Vagina (tissue), 2 donors: ENCODE data around the gene WDR91. TPM values are rescaled to one million over a fixed set of nuclear protein-coding genes. Genes with fewer than 3 reads are reported as not detected.
A peak's percentile ranks its signal among the peaks of the same experiment; 100 is the strongest.

Source experiments
- DNase-seq, 2 donors: peaks; one replicate each; pipeline ENCODE4 v3.0.0-alpha.2; 2017; ENCODE audit errors: extremely low spot score in 2 of 2
- H3K27ac ChIP-seq: fragments of 200-600 bp; sonication (generic); one replicate; pipeline ENCODE4 v1.5.1; 2019
- H3K27me3 ChIP-seq: fragments of 200-600 bp; sonication (generic); one replicate; pipeline ENCODE4 v1.5.1; 2019
- H3K36me3 ChIP-seq, 2 donors: fragments of 200-600 bp; sonication (generic); one replicate each; pipeline ENCODE4 v1.5.1; 2017 to 2019
- H3K4me1 ChIP-seq: fragments of 200-600 bp; sonication (generic); one replicate; pipeline ENCODE4 v1.5.1; 2019
- H3K4me3 ChIP-seq, 2 donors: fragments of 200-600 bp; sonication (generic); 1 replicate in 1 of 2; 2 replicates in 1 of 2; pipeline ENCODE4 v1.5.1; 2016 to 2019
- H3K9me3 ChIP-seq: fragments of 200-600 bp; sonication (generic); one replicate; pipeline ENCODE4 v1.5.1; 2019
- CTCF ChIP-seq, 3 experiments: fragments of 450-650 bp in 2 of 3; fragments of 200-600 bp in 1 of 3; sonication (generic) in 1 of 3; IDR thresholded peaks; one replicate each; pipeline ENCODE4 v1.5.1; 2017 to 2019; ENCODE audit warnings: antibody characterized with exemption in 3 of 3, mild to moderate bottlenecking in 2 of 3, moderate library complexity in 2 of 3
- POLR2A ChIP-seq, 2 donors: fragments of 450-650 bp; IDR thresholded peaks; one replicate each; pipeline ENCODE4 v1.6.1; 2017; ENCODE audit warnings: antibody characterized with exemption in 2 of 2, mild to moderate bottlenecking in 2 of 2, moderate library complexity in 2 of 2
- POLR2AphosphoS5 ChIP-seq, 2 donors: sonication (generic); formaldehyde crosslinking; IDR thresholded peaks; one replicate each; pipeline ENCODE4 v1.9.0; 2017; ENCODE audit warnings: antibody characterized with exemption in 2 of 2, mild to moderate bottlenecking in 2 of 2, low read depth in 1 of 2; ENCODE audit not compliant: insufficient read depth in 1 of 2
- intact Hi-C: fragments of 100-400 bp; cut with DNase I; formaldehyde crosslinking; loops from one replicate; pipeline ENCODE4 v1.15.1; 2023
- total RNA-seq: library from RNA; depleted of rRNA; stranded (reverse); fragments of >200 nt; gene quantifications from one replicate; pipeline ENCODE4 v1.2.3, GENCODE V29; 2016

Gene WDR91
- total RNA-seq, 1 donor from 2014 or later, result 31.2 TPM

- H3K27me3 ChIP-seq, result no peaks in the 10 kb centered on the region
- intact Hi-C loops, result no loop called here
- peaks cover 0 to 6% of the 10 kb centered on the region in 2 donors for H3K36me3 ChIP-seq
- DNase-seq, result no peak
- peaks cover 37% of the 10 kb centered on the region for H3K4me1 ChIP-seq
- H3K27ac ChIP-seq, result peak overlapping the region; percentile 6
- peaks cover 4% of the 10 kb centered on the region for H3K9me3 ChIP-seq
- no peak for TF ChIP-seq CTCF (IDR thresholded peaks at IDR 0.05)
- TF ChIP-seq POLR2A (IDR thresholded peaks at IDR 0.05), result no peak
- no peak for TF ChIP-seq POLR2AphosphoS5 (IDR thresholded peaks at IDR 0.05; ENCODE audit: insufficient read depth in 1 of 2, low read depth in 1 of 2)
- H3K4me3 ChIP-seq, result no peak overlapping the region
Observed at GRCh38 chr7:135151533-135151932, 59.8 kb downstream of the WDR91 start.

- Histone ChIP-seq H3K27ac (peak overlapping the region; percentile 95), H3K4me1 (peaks cover 38% of the 10 kb centered on the region), H3K36me3 (peaks cover 0 to 6% of the 10 kb centered on the region in 2 donors), H3K27me3 (no peaks in the 10 kb centered on the region), H3K9me3 (peaks cover 4% of the 10 kb centered on the region), H3K4me3 (no peak overlapping the region)
- DNase-seq, result no peak
- intact Hi-C loops, result no loop called here
- TF ChIP-seq CTCF (IDR thresholded peaks at IDR 0.05) (no peak), POLR2A (IDR thresholded peaks at IDR 0.05) (peak in 1 of 2 donors; percentile 12), POLR2AphosphoS5 (IDR thresholded peaks at IDR 0.05; ENCODE audit: insufficient read depth in 1 of 2, low read depth in 1 of 2) (peak in 1 of 2 donors; percentile 24)
Observed at GRCh38 chr7:135151132-135151531, 60.2 kb downstream of the WDR91 start.

- peak overlapping the region in 1 of 2 donors; percentile 2 for H3K4me3 ChIP-seq
- peaks cover 38% of the 10 kb centered on the region for H3K4me1 ChIP-seq
- peak overlapping the region; percentile 95 for H3K27ac ChIP-seq
- H3K27me3 ChIP-seq, result no peaks in the 10 kb centered on the region
- TF ChIP-seq POLR2AphosphoS5 (IDR thresholded peaks at IDR 0.05; ENCODE audit: insufficient read depth in 1 of 2, low read depth in 1 of 2), result no peak
- no peak for TF ChIP-seq CTCF (IDR thresholded peaks at IDR 0.05)
- TF ChIP-seq POLR2A (IDR thresholded peaks at IDR 0.05), result no peak
- H3K9me3 ChIP-seq, result peaks cover under 1% of the 10 kb centered on the region
- peaks cover 0 to 6% of the 10 kb centered on the region in 2 donors for H3K36me3 ChIP-seq
- no peak for DNase-seq
- intact Hi-C loops, result no loop called here
Observed at GRCh38 chr7:135150072-135150782, 61.1 kb downstream of the WDR91 start.

GRCh38 chr7:135147899-135148721, 63.2 kb downstream of the WDR91 start, which contains the start of gene TMEM140:
TMEM140 (plus strand) TSS chr7:135148072; CDS start chr7:135164442, 16,370 bp downstream.
- peak in 1 of 2 donors; percentile 87 for DNase-seq
- Histone ChIP-seq H3K27ac (peak within 1 kb of the TSS; percentile 95), H3K4me3 (peak within 1 kb of the TSS; percentile 53 to 57), H3K9me3 (no peaks in the 10 kb centered on the region), H3K36me3 (peaks cover 0 to 6% of the 10 kb centered on the region in 2 donors), H3K4me1 (peaks cover 38% of the 10 kb centered on the region), H3K27me3 (no peaks in the 10 kb centered on the region)
- TF ChIP-seq POLR2A (IDR thresholded peaks at IDR 0.05) (peak in 1 of 2 donors; percentile 76), POLR2AphosphoS5 (IDR thresholded peaks at IDR 0.05; ENCODE audit: insufficient read depth in 1 of 2, low read depth in 1 of 2) (peak; percentile 52 to 89), CTCF (IDR thresholded peaks at IDR 0.05) (no peak)
- intact Hi-C loops, result no loop called here
